Activated naive CD4-positive, alpha-beta T cell treated with anti-CD3 and anti-CD28 coated beads, Interleukin-2, amount 10 ng/mL, durations not matched to agents 7 days and 5 days (primary cell): ENCODE measurements around the gene KLF17.

Experiments used
- CTCF ChIA-PET: fragments of 350-600 bp; sonication (Branson Sonifier 250); formaldehyde crosslinking; loops from one replicate; lab custom pipeline; 2021; ENCODE audit warnings: antibody characterized with exemption; lab: Charles Lee
- DNase-seq: peaks from one replicate; pipeline ENCODE4 v3.0.0-alpha.2; 2020
- H3K27ac Mint-ChIP-seq: one replicate; pipeline ENCODE4 v1.8.0; 2021; ENCODE audit warnings: mild to moderate bottlenecking, moderate library complexity, mixed read lengths
- H3K27me3 Mint-ChIP-seq: one replicate; pipeline ENCODE4 v1.8.0; 2021; ENCODE audit warnings: mild to moderate bottlenecking, mixed read lengths
- H3K36me3 Mint-ChIP-seq: one replicate; pipeline ENCODE4 v1.8.0; 2021; ENCODE audit warnings: mixed read lengths
- H3K4me1 Mint-ChIP-seq: one replicate; pipeline ENCODE4 v1.8.0; 2021; ENCODE audit warnings: mixed read lengths
- H3K4me3 Mint-ChIP-seq: one replicate; pipeline ENCODE4 v1.8.0; 2021; ENCODE audit warnings: mild to moderate bottlenecking, moderate library complexity, mixed read lengths
- H3K9me3 Mint-ChIP-seq: one replicate; pipeline ENCODE4 v1.8.0; 2021; ENCODE audit warnings: mixed read lengths

KLF17 gene, protein sequence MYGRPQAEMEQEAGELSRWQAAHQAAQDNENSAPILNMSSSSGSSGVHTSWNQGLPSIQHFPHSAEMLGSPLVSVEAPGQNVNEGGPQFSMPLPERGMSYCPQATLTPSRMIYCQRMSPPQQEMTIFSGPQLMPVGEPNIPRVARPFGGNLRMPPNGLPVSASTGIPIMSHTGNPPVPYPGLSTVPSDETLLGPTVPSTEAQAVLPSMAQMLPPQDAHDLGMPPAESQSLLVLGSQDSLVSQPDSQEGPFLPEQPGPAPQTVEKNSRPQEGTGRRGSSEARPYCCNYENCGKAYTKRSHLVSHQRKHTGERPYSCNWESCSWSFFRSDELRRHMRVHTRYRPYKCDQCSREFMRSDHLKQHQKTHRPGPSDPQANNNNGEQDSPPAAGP

DNA sequence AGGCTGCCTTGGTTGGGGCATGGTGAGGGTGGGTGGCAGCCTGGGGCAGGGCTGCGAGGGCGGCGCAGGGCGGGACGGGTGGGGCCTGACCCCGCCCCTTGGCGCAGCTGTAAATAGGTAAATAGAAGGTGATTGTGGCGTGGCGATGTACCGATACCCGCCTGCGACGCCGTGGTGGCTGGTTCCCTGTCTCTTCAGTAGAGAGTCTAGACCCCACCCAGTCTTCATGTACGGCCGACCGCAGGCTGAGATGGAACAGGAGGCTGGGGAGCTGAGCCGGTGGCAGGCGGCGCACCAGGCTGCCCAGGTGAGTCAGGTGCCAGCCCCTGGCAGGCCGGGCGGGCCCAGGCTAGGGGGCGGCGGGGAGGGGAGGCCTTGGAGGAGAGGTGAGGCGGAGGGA lies at the start of gene KLF17:
KLF17 (plus strand) TSS at position 140 of the 400 bp plus-strand sequence; CDS start at position 227, 87 bp downstream.
- no peaks in the 10 kb centered on the region for H3K9me3 Mint-ChIP-seq
- no peaks in the 10 kb centered on the region for H3K4me1 Mint-ChIP-seq
- DNase-seq = no peak
- no peak within 1 kb of the TSS for H3K27ac Mint-ChIP-seq
- CTCF ChIA-PET = interaction anchor here (1.1 kb wide), 1 partner anchor 114 kb away, joined by 4 read pairs; no protein-coding TSS in a partner anchor
- H3K4me3 Mint-ChIP-seq = no peak within 1 kb of the TSS
- peaks cover 25% of the 10 kb centered on the region for H3K27me3 Mint-ChIP-seq
- H3K36me3 Mint-ChIP-seq = no peaks in the 10 kb centered on the region

DNA sequence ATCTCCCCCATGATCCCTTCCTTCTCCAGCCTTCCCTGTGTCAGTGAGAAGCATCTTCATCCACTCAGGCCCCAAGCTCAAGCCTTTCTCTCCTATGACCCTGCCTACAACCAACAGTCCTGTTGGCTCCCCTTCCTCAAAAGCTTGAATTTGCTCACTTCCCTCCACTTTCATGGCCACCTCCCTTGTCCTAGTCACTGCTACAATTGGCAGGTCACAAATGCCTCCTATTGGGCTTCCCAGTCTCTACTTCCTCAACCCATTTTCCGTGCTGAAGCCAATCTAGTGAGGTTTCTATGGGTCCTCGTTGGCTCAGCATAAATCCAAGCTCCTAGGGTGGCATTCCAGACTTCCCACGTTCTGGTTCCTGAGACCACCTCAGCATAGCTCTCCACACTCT lies 47.2 kb upstream of the KLF17 start:
- H3K4me1 Mint-ChIP-seq = no peaks in the 10 kb centered on the region
- H3K9me3 Mint-ChIP-seq = no peaks in the 10 kb centered on the region
- CTCF ChIA-PET = interaction anchor here (1.3 kb wide), 1 partner anchor 23 kb away, joined by 4 read pairs; no protein-coding TSS in a partner anchor
- peaks cover 56% of the 10 kb centered on the region for H3K27me3 Mint-ChIP-seq
- H3K4me3 Mint-ChIP-seq = no peak overlapping the region
- H3K36me3 Mint-ChIP-seq = no peaks in the 10 kb centered on the region
- DNase-seq = no peak
- no peak overlapping the region for H3K27ac Mint-ChIP-seq

DNA sequence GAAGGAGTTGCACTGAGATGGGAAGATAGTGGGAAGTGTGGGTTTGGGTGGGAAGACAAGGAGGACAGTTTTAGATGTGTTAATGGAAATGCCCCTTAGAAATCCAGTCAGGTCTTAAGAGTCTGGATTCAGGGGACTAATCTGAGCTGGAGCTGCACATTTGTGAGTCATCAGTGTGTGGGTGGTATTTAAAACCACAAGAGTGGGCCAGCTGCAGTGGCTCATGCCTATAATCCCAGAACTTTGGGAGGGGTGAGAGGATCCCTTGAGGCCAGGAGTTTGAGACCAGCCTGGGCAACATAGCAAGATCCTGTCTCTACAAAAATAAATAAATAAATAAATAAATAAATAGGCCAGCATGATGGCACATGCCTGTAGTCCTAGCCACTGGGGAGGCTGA lies 46.4 kb upstream of the KLF17 start:
- CTCF ChIA-PET = interaction anchor here (1.3 kb wide), 1 partner anchor 24 kb away, joined by 4 read pairs; no protein-coding TSS in a partner anchor
- no peaks in the 10 kb centered on the region for H3K4me1 Mint-ChIP-seq
- H3K36me3 Mint-ChIP-seq = no peaks in the 10 kb centered on the region
- no peak overlapping the region for H3K4me3 Mint-ChIP-seq
- H3K27me3 Mint-ChIP-seq = peaks cover 63% of the 10 kb centered on the region
- DNase-seq = no peak
- no peak overlapping the region for H3K27ac Mint-ChIP-seq
- H3K9me3 Mint-ChIP-seq = no peaks in the 10 kb centered on the region

DNA sequence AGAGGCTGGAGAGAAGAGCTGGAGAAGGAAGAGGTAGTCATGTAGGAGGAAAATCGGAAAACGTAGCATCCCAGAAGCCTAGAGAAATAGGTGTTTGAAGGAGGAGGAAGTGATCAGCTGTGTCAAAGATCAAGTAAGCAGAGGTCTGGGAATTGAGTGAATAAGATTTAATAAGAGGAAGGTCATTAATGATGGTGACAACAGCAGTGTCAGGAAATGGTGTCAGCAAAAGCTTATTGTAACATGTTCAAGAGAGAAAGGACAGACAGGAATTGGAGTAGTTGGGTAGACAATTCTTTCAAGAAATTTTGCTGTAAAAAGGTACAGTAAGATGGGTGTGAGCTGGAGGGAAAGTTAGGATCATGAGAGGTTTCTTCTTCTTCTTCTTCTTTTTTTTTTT lies 45.8 kb upstream of the KLF17 start:
- CTCF ChIA-PET = interaction anchor here (1.3 kb wide), 1 partner anchor 25 kb away, joined by 4 read pairs; no protein-coding TSS in a partner anchor
- peaks cover 57% of the 10 kb centered on the region for H3K27me3 Mint-ChIP-seq
- H3K4me1 Mint-ChIP-seq = no peaks in the 10 kb centered on the region
- no peak overlapping the region for H3K27ac Mint-ChIP-seq
- no peaks in the 10 kb centered on the region for H3K36me3 Mint-ChIP-seq
- no peaks in the 10 kb centered on the region for H3K9me3 Mint-ChIP-seq
- H3K4me3 Mint-ChIP-seq = no peak overlapping the region
- no peak for DNase-seq

DNA sequence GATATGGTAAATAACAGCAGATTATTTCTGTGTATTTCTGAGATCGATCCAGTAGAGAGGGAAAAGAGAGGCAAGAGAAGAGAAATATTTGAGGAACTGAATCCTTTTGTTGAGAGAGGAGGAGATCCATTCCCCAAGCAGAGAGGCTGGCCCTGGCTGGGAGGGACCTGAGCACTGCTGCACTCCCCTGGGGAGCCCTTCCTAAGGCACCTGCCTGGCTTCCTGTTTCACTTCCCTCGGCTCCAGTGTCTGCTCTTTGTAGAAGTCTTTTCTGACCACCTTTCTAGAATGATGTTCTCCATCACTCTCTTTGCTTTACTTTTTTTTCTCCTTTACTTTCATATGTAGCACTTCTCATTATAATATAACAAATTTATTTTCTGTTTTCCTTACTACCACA lies 45.1 kb upstream of the KLF17 start:
- no peak overlapping the region for H3K4me3 Mint-ChIP-seq
- DNase-seq = no peak
- CTCF ChIA-PET = no interaction called here

DNA sequence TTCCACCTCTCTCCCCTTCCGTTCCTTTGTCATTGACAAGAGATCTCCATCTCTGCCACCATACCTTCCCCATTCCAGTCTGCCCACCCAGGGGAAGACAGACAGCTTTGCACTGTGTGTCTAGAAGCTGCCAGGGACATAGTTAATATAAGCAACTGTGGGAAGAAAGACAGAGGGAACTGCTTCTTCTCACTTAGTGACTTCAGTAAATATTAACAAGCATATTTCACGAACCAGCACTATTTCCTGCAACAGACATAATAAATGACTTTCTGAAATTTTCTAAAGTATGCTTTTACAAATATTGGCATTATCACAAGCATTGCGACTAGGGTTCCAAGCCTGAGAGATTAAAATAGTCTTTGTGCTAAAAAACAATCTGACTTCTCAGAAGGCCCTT lies 44.2 kb upstream of the KLF17 start:
- CTCF ChIA-PET = no interaction called here
- Mint-ChIP-seq H3K36me3 (no peaks in the 10 kb centered on the region), H3K4me3 (no peak overlapping the region), H3K9me3 (no peaks in the 10 kb centered on the region), H3K27me3 (peaks cover 49% of the 10 kb centered on the region), H3K4me1 (no peaks in the 10 kb centered on the region), H3K27ac (no peak overlapping the region)
- DNase-seq = no peak

More for the DNA sequence above, 45.1 kb upstream of the KLF17 start:
- H3K27ac Mint-ChIP-seq = no peak overlapping the region
- no peaks in the 10 kb centered on the region for H3K9me3 Mint-ChIP-seq
- H3K36me3 Mint-ChIP-seq = no peaks in the 10 kb centered on the region
- peaks cover 53% of the 10 kb centered on the region for H3K27me3 Mint-ChIP-seq
- no peaks in the 10 kb centered on the region for H3K4me1 Mint-ChIP-seq

DNA sequence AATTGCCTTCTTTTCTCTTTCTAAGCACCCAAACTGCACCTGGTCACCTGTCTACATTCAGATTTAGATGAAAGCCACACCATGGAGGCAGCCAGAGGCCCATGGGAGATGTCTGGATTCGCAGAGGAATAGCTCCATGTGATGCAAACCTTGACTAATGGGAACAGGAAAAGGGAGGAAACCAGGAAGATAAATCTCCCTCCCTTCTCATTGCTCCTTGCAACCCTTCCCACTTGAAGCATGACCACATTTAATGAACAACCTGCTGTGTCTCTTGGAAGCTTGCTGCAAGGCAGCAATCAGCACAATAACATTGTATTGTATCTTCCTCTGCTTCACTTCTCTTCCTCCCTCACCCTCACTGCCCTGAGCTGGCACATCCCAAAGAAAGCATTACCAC lies 42.6 kb upstream of the KLF17 start:
- H3K36me3 Mint-ChIP-seq = no peaks in the 10 kb centered on the region
- H3K4me3 Mint-ChIP-seq = no peak overlapping the region
- peaks cover 42% of the 10 kb centered on the region for H3K27me3 Mint-ChIP-seq
- H3K4me1 Mint-ChIP-seq = no peaks in the 10 kb centered on the region
- H3K27ac Mint-ChIP-seq = no peak overlapping the region
- no peaks in the 10 kb centered on the region for H3K9me3 Mint-ChIP-seq
- CTCF ChIA-PET = no interaction called here
- DNase-seq = no peak

DNA sequence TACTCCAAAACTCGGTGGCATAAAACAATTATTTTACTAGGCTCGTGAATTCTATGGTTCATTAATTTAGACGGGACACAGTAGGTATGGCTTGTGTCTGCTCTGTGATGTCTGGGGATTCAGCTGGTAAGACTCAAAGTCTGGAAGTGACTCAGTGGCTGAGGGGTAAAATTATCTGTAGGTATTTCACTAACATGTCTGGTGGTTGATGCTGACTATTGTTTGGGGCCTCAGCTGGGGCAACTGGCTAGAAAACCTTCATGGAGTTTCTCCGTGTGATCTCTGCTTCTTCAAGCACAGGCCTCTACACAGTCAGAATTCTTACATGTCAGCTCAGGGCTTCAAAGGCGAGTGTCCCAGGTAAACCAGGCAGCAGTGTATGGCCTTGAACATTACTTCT lies 41.2 kb upstream of the KLF17 start:
- Mint-ChIP-seq H3K36me3 (no peaks in the 10 kb centered on the region), H3K4me1 (no peaks in the 10 kb centered on the region), H3K4me3 (no peak overlapping the region), H3K27ac (no peak overlapping the region), H3K9me3 (no peaks in the 10 kb centered on the region), H3K27me3 (peaks cover 37% of the 10 kb centered on the region)
- no peak for DNase-seq
- CTCF ChIA-PET = no interaction called here

DNA sequence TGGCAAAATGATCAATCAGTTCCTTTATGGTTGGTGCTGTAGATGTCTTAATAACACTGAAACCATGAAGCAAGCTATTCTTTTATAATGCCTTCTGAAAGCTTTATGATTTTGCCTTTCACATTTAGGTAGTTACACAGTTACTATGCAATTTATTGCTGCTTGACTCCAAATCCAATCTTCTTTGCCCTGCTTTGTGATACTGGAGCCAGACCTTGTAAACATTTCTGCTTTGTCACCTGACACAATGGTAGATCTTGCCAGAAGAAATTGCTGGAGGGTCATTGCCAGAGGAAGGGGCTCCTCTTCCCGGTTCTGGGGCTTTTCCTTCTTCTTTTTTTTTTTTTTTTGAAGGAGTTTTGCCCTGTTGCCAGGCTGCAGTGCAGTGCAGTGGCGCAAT lies 40.5 kb upstream of the KLF17 start:
- Mint-ChIP-seq H3K27me3 (peaks cover 43% of the 10 kb centered on the region), H3K4me1 (no peaks in the 10 kb centered on the region), H3K4me3 (no peak overlapping the region), H3K36me3 (no peaks in the 10 kb centered on the region), H3K27ac (no peak overlapping the region), H3K9me3 (no peaks in the 10 kb centered on the region)
- CTCF ChIA-PET = no interaction called here
- DNase-seq = no peak

DNA sequence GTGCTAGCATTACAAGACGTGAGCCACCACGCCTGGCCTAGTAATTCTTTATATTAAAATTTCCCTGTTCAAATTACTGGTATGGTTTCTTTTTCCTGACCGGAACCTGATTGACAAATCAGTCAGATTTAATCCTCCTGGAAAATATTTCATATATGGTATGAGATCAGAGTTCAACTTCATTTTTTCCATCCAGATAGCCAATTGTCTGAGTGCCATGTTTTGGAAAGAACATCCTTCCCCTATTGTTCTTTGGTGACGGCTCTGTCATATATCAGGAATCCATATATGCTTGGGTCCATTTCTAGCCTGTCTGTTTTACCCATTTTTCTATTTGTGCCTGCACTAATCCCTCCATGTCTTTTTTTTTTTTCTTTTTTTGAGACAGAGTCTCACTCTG lies 39.1 kb upstream of the KLF17 start:
- H3K4me3 Mint-ChIP-seq = no peak overlapping the region

DNA sequence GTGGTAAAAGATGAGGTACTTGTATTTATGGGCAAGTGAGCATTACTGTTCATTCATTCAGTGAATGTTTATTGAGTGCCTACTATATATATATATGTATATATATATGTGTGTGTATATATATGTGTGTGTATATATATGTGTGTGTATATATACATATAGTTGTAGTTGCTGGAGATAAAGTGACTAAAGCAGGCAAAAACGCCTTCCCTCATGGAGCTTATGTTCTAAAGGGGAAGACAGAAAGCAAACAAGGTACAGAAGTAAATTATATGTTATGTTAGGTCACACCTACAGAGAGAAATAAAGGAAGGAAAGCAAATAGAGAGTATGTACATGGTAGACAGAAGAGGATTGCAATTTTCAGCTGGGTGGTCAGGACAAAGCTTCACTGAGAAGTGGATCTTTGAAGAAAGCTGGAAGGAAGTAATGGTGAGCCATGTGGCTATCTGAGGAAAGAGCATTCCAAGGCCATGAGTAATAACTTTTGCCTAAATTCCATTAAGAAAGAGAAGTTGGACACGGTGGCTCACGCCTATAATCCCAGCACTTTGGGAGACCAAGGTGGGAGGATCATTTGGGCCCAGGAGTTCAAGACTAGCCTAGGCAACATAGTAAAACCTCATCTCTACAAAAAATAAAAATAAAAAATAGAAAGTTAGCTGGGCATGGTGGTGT lies 33.5 kb upstream of the KLF17 start:
- Mint-ChIP-seq H3K36me3 (no peaks in the 10 kb centered on the region), H3K4me1 (no peaks in the 10 kb centered on the region), H3K27me3 (peaks cover 35% of the 10 kb centered on the region), H3K4me3 (no peak overlapping the region), H3K27ac (no peak overlapping the region), H3K9me3 (no peaks in the 10 kb centered on the region)
- DNase-seq = no peak
- CTCF ChIA-PET = no interaction called here

More for the DNA sequence above, 39.1 kb upstream of the KLF17 start:
- CTCF ChIA-PET = no interaction called here
- Mint-ChIP-seq H3K9me3 (no peaks in the 10 kb centered on the region), H3K27me3 (peaks cover 39% of the 10 kb centered on the region), H3K4me1 (no peaks in the 10 kb centered on the region), H3K36me3 (no peaks in the 10 kb centered on the region), H3K27ac (no peak overlapping the region)
- no peak for DNase-seq

DNA sequence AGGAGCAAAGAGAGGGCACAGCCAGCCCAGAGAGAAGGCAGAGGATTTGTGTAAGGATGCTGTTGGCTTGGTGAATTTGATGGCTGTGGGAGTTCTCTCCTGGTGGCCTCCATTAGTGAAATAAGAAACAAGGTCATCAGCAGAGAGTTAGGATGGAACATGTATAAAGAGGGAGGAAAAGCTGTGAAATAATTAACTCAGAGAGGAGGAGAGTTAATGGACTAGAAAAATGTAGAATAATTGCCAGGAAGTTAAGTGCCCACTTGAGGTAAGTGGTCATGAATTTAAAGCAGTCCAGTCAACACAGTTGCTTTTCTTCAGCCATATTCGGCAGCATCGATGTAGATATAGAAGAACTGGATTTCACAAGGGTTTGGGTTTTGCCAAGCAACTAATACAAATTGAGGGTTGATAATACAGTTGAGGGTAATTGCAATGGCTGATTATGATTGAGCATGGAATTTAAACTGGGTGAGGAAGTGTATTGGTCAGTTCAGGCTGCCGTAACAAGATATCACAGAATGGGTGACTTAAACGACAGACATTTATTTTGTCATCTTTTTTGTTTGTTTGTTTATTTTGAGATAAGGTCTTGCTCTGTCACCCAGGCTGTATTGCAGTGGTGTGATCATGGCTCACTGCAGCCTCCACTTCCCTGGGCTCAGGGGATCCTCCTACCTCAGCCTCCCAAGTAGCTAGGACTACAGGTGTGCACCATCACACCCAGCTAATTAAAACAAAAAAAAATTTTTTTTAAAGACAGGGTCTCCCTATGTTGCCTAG lies 31.7 kb upstream of the KLF17 start:
- Mint-ChIP-seq H3K27ac (no peak overlapping the region), H3K36me3 (no peaks in the 10 kb centered on the region), H3K4me1 (no peaks in the 10 kb centered on the region), H3K9me3 (no peaks in the 10 kb centered on the region), H3K27me3 (peaks cover 45% of the 10 kb centered on the region), H3K4me3 (no peak overlapping the region)
- DNase-seq = no peak
- CTCF ChIA-PET = no interaction called here

DNA sequence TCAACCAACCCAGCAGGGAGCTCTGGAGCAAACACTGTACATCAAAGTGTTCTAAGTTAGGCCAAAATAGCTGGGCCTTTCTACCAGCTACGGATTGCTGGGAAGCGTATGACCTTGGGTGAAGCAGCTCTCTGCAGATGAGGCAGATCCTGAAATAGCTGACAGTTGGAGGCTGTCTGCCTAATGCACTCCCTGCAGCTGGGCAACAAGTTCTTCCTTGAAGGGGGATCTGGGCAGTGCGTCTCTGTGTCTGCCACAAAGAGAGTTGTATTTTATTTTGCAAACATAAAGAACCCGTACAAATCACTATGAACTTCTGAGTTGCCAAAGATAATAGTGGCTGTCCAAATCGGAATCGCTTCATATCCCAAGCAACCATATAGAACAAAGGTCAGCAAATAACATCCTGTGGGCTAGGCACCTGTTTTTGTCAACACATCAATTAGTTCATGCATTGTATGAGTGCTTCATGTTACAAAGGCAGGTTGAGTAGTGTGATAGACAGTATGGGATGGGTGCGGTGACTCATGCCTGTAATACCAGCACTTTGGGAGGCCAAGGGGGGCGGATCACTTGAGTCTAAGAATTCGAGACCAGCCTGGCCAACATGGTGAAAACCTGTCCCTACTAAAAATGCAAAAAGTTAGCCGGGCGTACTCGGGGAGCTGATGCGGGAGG lies 29.1 kb upstream of the KLF17 start:
- Mint-ChIP-seq H3K9me3 (no peaks in the 10 kb centered on the region), H3K27me3 (peaks cover 44% of the 10 kb centered on the region), H3K36me3 (no peaks in the 10 kb centered on the region), H3K4me3 (no peak overlapping the region), H3K27ac (no peak overlapping the region), H3K4me1 (no peaks in the 10 kb centered on the region)
- DNase-seq = no peak
- CTCF ChIA-PET = interaction anchor here (0.7 kb wide), 1 partner anchor 242 kb away, joined by 3 read pairs; no protein-coding TSS in a partner anchor
